Right lobe of liver (tissue), 6 donors: ENCODE measurements around the gene ZNHIT1. TPM values are rescaled to one million over a fixed set of nuclear protein-coding genes. Genes with fewer than 3 reads are reported as not detected.

Experiments
- ATAC-seq, 4 donors: fragments of 200-7000 bp; cut with Tn5 transposase; one replicate each; pipeline ENCODE4 v1.9.1; 2020; ENCODE audit warnings: mild to moderate bottlenecking in 4 of 4, moderate library complexity in 4 of 4
- DNase-seq, 3 donors: peaks; one replicate each; pipeline ENCODE4 v3.0.0-alpha.2; 2020
- H3K27ac ChIP-seq, 3 donors: fragments of 200-600 bp; one replicate each; pipeline ENCODE4 v1.8.0; 2022
- H3K27me3 ChIP-seq, 2 donors: fragments of 200-600 bp; one replicate each; pipeline ENCODE4 v1.8.0; 2022
- H3K36me3 ChIP-seq, 4 donors: fragments of 200-600 bp; sonication (generic) in 1 of 4; one replicate each; pipeline versions ENCODE4 v1.5.1 to v1.8.0; 2017 to 2022; ENCODE audit warnings: control low read depth in 1 of 4
- H3K4me1 ChIP-seq, 4 donors: fragments of 200-600 bp; sonication (generic) in 1 of 4; one replicate each; pipeline versions ENCODE4 v1.5.1 to v1.8.0; 2017 to 2022; ENCODE audit warnings: control low read depth in 1 of 4
- H3K4me3 ChIP-seq, 3 donors: fragments of 200-600 bp; one replicate each; pipeline ENCODE4 v1.8.0; 2022
- H3K9me3 ChIP-seq, 4 donors: fragments of 200-600 bp; sonication (generic) in 1 of 4; one replicate each; pipeline versions ENCODE4 v1.5.1 to v1.8.0; 2017 to 2022; ENCODE audit warnings: control low read depth in 1 of 4
- CTCF ChIP-seq, 4 donors: fragments of 200-600 bp in 3 of 4; fragments of 450-650 bp in 1 of 4; IDR thresholded peaks; one replicate each; pipeline versions ENCODE4 v1.5.1 to v1.8.0; 2016 to 2022; ENCODE audit warnings: antibody characterized with exemption in 4 of 4, mild to moderate bottlenecking in 2 of 4
- POLR2A ChIP-seq: fragments of 450-650 bp; IDR thresholded peaks from one replicate; pipeline ENCODE4 v1.6.1; 2017; ENCODE audit warnings: antibody characterized with exemption, mild to moderate bottlenecking
- WGBS: methylation state at CpG from one replicate; pipeline ENCODE4 v1.1.6; 2018; ENCODE audit warnings: low coverage, low lambda C conversion rate; ENCODE audit not compliant: insufficient coverage; ENCODE audit errors: missing lambda C conversion rate; 5-methylcytosine and 5-hydroxymethylcytosine counted together
- intact Hi-C, 2 donors: fragments of 100-400 bp; cut with DNase I; formaldehyde crosslinking; loops; one replicate each; pipeline versions ENCODE4 v1.11.2 to v1.14.1; 2022
- small RNA-seq, 2 experiments: library from RNA; depleted of rRNA; stranded (forward); fragments of <200 nt; gene quantifications; one replicate each; pipeline ENCODE3, GENCODE V24; 2016
- total RNA-seq, 6 experiments: library from RNA; depleted of rRNA in 2 of 6; stranded (reverse); fragments of >200 nt in 2 of 6; fragmentation: NEBNext Ultra II Directional in 3 of 6; extraction: Animal tissue kit (Norgen Biotek cat#: 25700) in 3 of 6; gene quantifications; one replicate each; pipeline versions ENCODE4 v1.1.0 to v1.2.4, GENCODE V29; 2016 to 2023
- donor health status: DM: no; HTN: yes; CAD: no.
- donor health status: DM: no; HTN: no; CAD: no.
- donor health status: DM: no; HTN: no; CAD: no.
- donor health status: DM: no; HTN: yes; CAD: no.
- donor health status: DM: no; HTN: yes; CAD: no.

ZNHIT1 gene
- total RNA-seq, 6 experiments from 2014 or later, result 68.3 to 159 (median 111) TPM

- TF ChIP-seq POLR2A, result no peak
- no peak for TF ChIP-seq CTCF (IDR thresholded peaks at IDR 0.05)
- WGBS, result 81% methylated on average over 21 of the region's 21 CpGs
- Histone ChIP-seq H3K27me3 (no peaks in the 10 kb centered on the region), H3K4me1 (no peaks in the 10 kb centered on the region), H3K9me3 (no peaks in the 10 kb centered on the region), H3K4me3 (no peak overlapping the region), H3K27ac (no peak overlapping the region), H3K36me3 (no peaks in the 10 kb centered on the region)
- intact Hi-C loops, result no loop called here
- DNase-seq, result no peak
- ATAC-seq, result no peak
Observed at GRCh38 chr7:101269664-101270063, 51.7 kb downstream of the ZNHIT1 start.

GRCh38 chr7:101271021-101271420 is 53.1 kb downstream of the ZNHIT1 start:
- ATAC-seq, result no peak
- 83% methylated on average over 5 of the region's 5 CpGs for WGBS

GRCh38 chr7:101273206-101273605 is 55.2 kb downstream of the ZNHIT1 start:
- Histone ChIP-seq H3K27me3 (no peaks in the 10 kb centered on the region), H3K36me3 (peaks cover 0 to 13% (median 6%) of the 10 kb centered on the region in 4 donors), H3K9me3 (no peaks in the 10 kb centered on the region), H3K4me1 (no peaks in the 10 kb centered on the region), H3K27ac (no peak overlapping the region), H3K4me3 (no peak overlapping the region)
- ATAC-seq (no peak), DNase-seq (no peak)
- intact Hi-C loops, result no loop called here
- 62% methylated on average over 4 of the region's 4 CpGs for WGBS
- TF ChIP-seq CTCF (IDR thresholded peaks at IDR 0.05), result no peak
- TF ChIP-seq POLR2A, result no peak

More at GRCh38 chr7:101271021-101271420, 53.1 kb downstream of the ZNHIT1 start:
- no peaks in the 10 kb centered on the region for H3K9me3 ChIP-seq
- H3K36me3 ChIP-seq, result no peaks in the 10 kb centered on the region
- intact Hi-C loops, result no loop called here
- no peak for DNase-seq
- no peaks in the 10 kb centered on the region for H3K4me1 ChIP-seq
- H3K4me3 ChIP-seq, result no peak overlapping the region
- no peaks in the 10 kb centered on the region for H3K27me3 ChIP-seq
- no peak overlapping the region for H3K27ac ChIP-seq
- TF ChIP-seq CTCF (IDR thresholded peaks at IDR 0.05) (no peak), POLR2A (no peak)

Small RNA genes lying within 50 kb of the gene (small RNA-seq; reads per million reads assigned to genes)
- gene RNU6-1104P, result 0 to 0.10 reads per million in 2 experiments

Other genes starting within 250 kb of the ZNHIT1 start
- not detected for gene MUC12, start 248.6 kb upstream of the ZNHIT1 start, total RNA-seq
- gene MUC17, start 198.1 kb upstream of the ZNHIT1 start, total RNA-seq, result not detected
- gene TRIM56, start 132.7 kb upstream of the ZNHIT1 start, total RNA-seq, result 10 to 100 TPM in 5 of 6 experiments, 1 to 10 TPM in 1; 9.2 to 19.7 (median 17.6) TPM
- 100 to 1,000 TPM in 3 of 6 experiments, 10 to 100 TPM in 2, 1 to 10 TPM in 1; 5.4 to 497 (median 98.6) TPM for gene SERPINE1, start 91.1 kb upstream of the ZNHIT1 start, total RNA-seq
- 10 to 100 TPM; 24.0 to 56.5 (median 26.4) TPM for gene AP1S1, start 63.7 kb upstream of the ZNHIT1 start, total RNA-seq
- gene VGF, start 52.6 kb upstream of the ZNHIT1 start, total RNA-seq, result not detected
- gene NAT16, start 37.9 kb upstream of the ZNHIT1 start, total RNA-seq, result not detected
- gene MOGAT3, start 17.1 kb upstream of the ZNHIT1 start, total RNA-seq, result 10 to 100 TPM in 5 of 6 experiments, 1 to 10 TPM in 1; 8.4 to 28.6 (median 15.7) TPM
- 10 to 100 TPM; 41.7 to 57.5 (median 54.3) TPM for gene PLOD3, start 584 bp upstream of the ZNHIT1 start, total RNA-seq
- 10 to 100 TPM in 2 of 6 experiments, 1 to 10 TPM in 4; 5.9 to 10.8 (median 9.2) TPM for gene CLDN15, start 19.6 kb downstream of the ZNHIT1 start, total RNA-seq
- gene FIS1, start 26.9 kb downstream of the ZNHIT1 start, total RNA-seq, result 100 to 1,000 TPM; 105 to 228 (median 134) TPM
- gene IFT22, start 103.6 kb downstream of the ZNHIT1 start, total RNA-seq, result 1 to 10 TPM; 5.4 to 8.1 (median 6.2) TPM
- gene COL26A1, start 144.7 kb downstream of the ZNHIT1 start, total RNA-seq, result 1 to 10 TPM; 1.4 to 5.4 (median 3.0) TPM